Esophagus mucosa (tissue), 1 donor: ENCODE results near the gene PLEKHA7. TPM values are rescaled to one million over a fixed set of nuclear protein-coding genes. Genes with fewer than 3 reads are reported as not detected.

Source experiments
- ATAC-seq: fragments of 200-7000 bp; cut with Tn5 transposase; one replicate; pipeline ENCODE4 v1.9.1; 2020
- total RNA-seq: library from RNA; stranded (reverse); gene quantifications from one replicate; pipeline ENCODE4 v1.2.4, GENCODE V29; 2023
- donor health status: DM: yes; HTN: yes; CAD: no.

The PLEKHA7 gene
- total RNA-seq, 1 donor from 2014 or later: 48.2 TPM

- no peak for ATAC-seq
Measured at GRCh38 chr11:16767957-16768356, 246.3 kb downstream of the PLEKHA7 start.

- no peak for ATAC-seq
Measured at GRCh38 chr11:16767137-16767536, 247.1 kb downstream of the PLEKHA7 start.

DNA sequence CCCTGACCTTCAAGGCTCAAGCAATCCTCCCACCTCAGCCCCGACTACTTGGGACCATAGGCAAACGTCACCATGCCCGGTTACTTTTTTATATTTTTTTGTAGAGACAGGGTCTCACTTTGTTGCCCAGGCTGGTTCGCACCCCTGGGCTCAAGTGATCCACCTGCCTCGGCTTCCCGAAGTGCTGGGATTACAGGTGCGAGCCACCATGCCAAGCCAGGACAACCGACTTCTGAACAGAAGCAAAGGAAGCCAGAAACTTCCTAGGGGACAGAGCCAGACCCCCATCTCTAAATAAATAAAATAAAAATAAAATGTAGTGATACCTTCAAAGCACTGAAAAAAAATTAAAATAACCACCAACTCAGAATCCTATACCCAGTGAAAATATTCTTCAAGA is 249.3 kb downstream of the PLEKHA7 start:
- ATAC-seq: no peak

GRCh38 chr11:16763746-16764145 is 250.5 kb downstream of the PLEKHA7 start:
- no peak for ATAC-seq

- ATAC-seq: no peak
Measured at GRCh38 chr11:16759857-16760508, 254.2 kb downstream of the PLEKHA7 start.

DNA sequence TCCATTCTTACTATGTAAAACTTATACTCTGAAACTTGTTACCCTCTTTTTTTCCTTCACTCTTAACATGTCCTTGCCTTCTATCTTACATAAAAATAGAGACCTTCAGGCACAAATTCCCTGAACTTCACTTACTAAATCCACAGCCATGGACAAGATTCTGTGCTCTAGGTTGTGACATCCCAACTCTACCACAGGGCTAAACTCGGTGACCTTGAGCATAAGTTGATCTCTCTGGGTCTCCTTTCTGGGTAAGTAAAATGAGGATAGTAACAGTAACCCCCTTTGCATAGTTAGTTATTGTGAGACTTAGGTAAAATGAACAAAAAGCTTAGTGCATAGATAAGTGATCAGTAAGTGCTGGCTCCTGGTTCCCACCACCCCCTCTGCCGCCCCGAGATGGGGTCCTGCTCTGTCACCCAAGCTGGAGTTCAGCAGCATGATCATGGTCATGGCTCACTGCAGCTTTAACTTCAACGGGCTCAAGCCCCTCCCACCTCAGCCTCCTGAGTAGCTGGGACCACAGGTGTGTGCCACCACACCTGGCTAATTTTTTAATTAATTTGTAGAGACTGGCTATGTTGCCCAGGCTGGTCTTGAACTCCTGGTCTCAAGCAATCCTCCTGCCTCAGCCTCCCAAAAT is 255.7 kb downstream of the PLEKHA7 start:
- ATAC-seq: no peak

- no peak for ATAC-seq
Measured at GRCh38 chr11:16750417-16750816, 263.8 kb downstream of the PLEKHA7 start.

DNA sequence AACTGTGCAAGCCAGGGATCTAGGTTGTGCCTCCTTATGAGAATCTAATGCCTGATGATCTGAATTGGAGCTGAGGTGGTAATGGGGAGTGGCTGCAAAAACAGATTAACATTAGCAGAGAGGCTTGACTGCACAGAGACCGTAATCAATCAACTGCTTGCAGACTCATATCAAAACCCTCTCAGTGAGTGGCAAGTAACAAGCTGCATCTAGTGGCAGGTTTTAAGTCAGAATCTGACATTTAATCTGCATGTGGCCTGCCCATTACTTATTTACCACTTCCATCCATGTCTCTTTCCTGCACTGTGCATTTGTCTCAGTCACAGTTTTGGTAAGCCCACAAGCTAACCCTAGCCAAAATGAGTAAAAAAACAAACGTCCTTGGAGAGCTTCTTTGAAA is 264.5 kb downstream of the PLEKHA7 start:
- ATAC-seq: no peak

DNA sequence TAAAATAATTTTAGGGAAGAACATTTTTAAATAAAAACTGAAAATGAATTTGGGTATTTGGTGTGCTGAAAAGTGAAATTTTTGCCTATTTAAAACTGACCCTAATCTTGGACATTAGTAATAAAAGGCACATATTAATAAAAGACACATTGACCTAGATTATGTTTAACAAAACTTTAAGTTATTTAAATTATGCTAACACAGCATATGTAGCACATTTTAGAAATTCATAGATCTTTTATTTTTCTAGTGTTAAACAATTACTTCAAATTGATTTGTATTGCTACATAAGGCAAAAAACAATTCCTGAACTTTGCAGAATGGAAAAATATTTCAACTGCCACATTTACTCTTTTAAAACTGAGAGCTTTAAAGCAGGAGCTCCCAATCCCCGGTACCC is 265.1 kb downstream of the PLEKHA7 start:
- no peak for ATAC-seq

GRCh38 chr11:16745950-16746605 is 268.1 kb downstream of the PLEKHA7 start:
- no peak for ATAC-seq

- no peak for ATAC-seq
Measured at GRCh38 chr11:16744128-16744725, 270.0 kb downstream of the PLEKHA7 start.

GRCh38 chr11:16743478-16743877 is 270.7 kb downstream of the PLEKHA7 start:
- ATAC-seq: no peak

- no peak for ATAC-seq
Measured at GRCh38 chr11:16741473-16741872, 272.7 kb downstream of the PLEKHA7 start.

GRCh38 chr11:16738947-16739815 is 275.0 kb downstream of the PLEKHA7 start:
- peak; percentile 1 for ATAC-seq

DNA sequence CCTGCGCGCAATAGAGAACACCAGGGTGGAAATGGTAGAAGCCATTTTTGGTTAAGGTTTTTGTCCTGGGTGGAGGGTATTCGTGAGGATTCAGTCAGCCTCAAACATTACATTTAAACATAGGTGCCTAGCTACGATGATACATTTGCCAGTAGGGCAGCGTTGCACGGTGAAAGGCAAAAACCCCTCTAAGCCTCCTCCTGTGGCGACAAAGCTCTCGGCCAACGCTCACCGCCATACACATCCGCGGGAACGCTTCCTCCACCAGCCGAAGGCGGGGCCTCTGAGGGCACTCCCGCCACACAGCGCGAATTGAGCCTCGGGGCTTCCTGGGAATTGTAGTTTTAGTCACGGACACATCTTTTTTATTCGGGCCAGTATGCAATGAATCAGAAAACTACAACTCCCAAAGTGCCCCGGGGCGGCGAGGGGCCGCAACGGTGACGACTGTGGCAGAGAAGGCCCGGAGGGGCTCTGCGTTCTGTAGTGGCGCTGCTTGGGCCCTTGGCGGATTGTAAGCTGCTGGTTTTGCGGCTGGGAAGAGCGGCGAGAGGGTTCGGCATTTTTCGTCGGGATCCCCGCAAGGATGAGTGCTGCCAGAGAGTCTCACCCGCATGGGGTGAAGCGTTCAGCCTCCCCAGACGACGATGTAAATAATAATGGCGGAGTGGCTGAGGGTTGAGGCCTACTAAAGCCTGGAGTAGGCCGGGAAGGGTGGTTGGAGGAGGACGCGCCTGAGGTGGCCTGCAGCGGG is 275.8 kb downstream of the PLEKHA7 start, which contains the start of gene C11orf58:
TSS of gene C11orf58 (plus strand) at position 455 of the 754 bp plus-strand sequence. CDS start at position 587, 132 bp downstream.
- ATAC-seq: peak; percentile 98

DNA sequence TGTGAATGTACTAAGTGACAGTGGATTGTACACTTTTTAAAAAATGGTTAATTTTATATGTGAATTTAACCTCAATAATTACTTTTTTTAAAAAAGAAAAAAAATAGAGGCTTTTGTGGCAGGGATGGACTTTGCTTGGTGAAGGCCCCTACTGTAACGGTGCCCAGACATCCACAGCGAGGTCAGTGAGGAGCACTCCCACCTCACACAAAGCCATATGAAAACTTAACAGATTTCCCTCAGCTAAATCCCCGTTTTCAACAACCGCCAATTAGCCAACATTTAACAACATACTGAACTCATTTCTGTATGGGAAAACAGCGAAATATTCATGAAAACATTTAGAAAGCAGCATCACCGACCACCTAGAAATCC is 276.4 kb downstream of the PLEKHA7 start:
- ATAC-seq: no peak

Other genes with a start within 250 kb of the PLEKHA7 start
- 952 TPM for gene RPS13, start 63.3 kb upstream of the PLEKHA7 start, total RNA-seq
- 29.9 TPM for gene PIK3C2A, start 193.6 kb upstream of the PLEKHA7 start, total RNA-seq